GM20431 (cell line): ENCODE data around the gene AMFR.

Experiments used
- in situ Hi-C: fragments of 300-500 bp; cut with MseI, MboI; formaldehyde crosslinking; loops from one replicate; pipeline ENCODE4 v1.15.0; 2020; ENCODE audit warnings: low sequenced_read_pairs; ENCODE audit not compliant: unreplicated experiment

AMFR gene

GRCh38 chr16:56424791-56425438 lies 430 bp downstream of the AMFR start:
- in situ Hi-C loops, result no loop called here

- in situ Hi-C loops, result no loop called here
These were observed 961 bp downstream of the AMFR start for GRCh38 chr16:56424404-56424764.

GRCh38 chr16:56423584-56424403 lies 1.6 kb downstream of the AMFR start:
- in situ Hi-C loops, result no loop called here

- in situ Hi-C loops, result no loop called here
These were observed 2.4 kb downstream of the AMFR start for GRCh38 chr16:56422896-56423441.

GRCh38 chr16:56421976-56422669 lies 3.2 kb downstream of the AMFR start:
- in situ Hi-C loops, result no loop called here

- in situ Hi-C loops, result no loop called here
These were observed 4.0 kb downstream of the AMFR start for GRCh38 chr16:56421313-56421712.

GRCh38 chr16:56420613-56421012 lies 4.7 kb downstream of the AMFR start:
- in situ Hi-C loops, result no loop called here

- in situ Hi-C loops, result no loop called here
These were observed 5.4 kb downstream of the AMFR start for GRCh38 chr16:56419740-56420548.

GRCh38 chr16:56417138-56417537 lies 8.2 kb downstream of the AMFR start:
- in situ Hi-C loops, result no loop called here

- in situ Hi-C loops, result no loop called here
These were observed 9.5 kb downstream of the AMFR start for GRCh38 chr16:56415875-56416274.

GRCh38 chr16:56414366-56414765 lies 11.0 kb downstream of the AMFR start:
- in situ Hi-C loops, result no loop called here

- in situ Hi-C loops, result no loop called here
These were observed 12.0 kb downstream of the AMFR start for GRCh38 chr16:56413381-56413780.

GRCh38 chr16:56411624-56412023 lies 13.7 kb downstream of the AMFR start:
- in situ Hi-C loops, result no loop called here

- in situ Hi-C loops, result no loop called here
These were observed 14.2 kb downstream of the AMFR start for GRCh38 chr16:56411123-56411522.

- in situ Hi-C loops, result no loop called here
These were observed 16.1 kb downstream of the AMFR start for GRCh38 chr16:56409195-56409594.

GRCh38 chr16:56408379-56409098 lies 16.8 kb downstream of the AMFR start:
- in situ Hi-C loops, result no loop called here

- in situ Hi-C loops, result no loop called here
These were observed 19.2 kb downstream of the AMFR start for GRCh38 chr16:56405977-56406672.

GRCh38 chr16:56401482-56401881 lies 23.9 kb downstream of the AMFR start:
- in situ Hi-C loops, result no loop called here

GRCh38 chr16:56400458-56400857 lies 24.9 kb downstream of the AMFR start:
- in situ Hi-C loops, result no loop called here
